NCI-H128 (cell line): Measurements from ENCODE around the gene PARD3.

ENCODE experiments used
- DNase-seq: peaks from one replicate; lab custom pipeline; 2025; ENCODE audit not compliant: unreplicated experiment; lab: John Stamatoyannopoulos, UW

Gene PARD3

DNA sequence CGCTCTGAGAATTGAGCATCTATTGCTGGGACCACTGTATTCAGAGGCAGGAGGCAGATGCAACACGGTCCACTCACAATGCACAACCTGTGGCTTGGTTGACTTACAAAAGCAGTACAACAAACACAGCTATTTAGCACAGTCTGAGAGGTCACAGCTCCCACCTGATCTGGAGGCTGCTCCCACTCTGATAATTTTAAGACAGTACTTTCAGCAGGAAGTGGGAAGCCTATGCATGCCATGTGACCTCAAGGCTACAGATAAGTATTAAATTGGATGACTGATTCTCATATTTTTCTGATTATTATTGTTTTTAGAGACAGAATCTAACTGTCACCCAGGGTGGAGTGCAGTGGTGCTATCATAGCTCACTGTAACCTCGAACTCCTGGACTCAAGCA is 659.3 kb downstream of the PARD3 start:
- DNase-seq = no peak

DNA sequence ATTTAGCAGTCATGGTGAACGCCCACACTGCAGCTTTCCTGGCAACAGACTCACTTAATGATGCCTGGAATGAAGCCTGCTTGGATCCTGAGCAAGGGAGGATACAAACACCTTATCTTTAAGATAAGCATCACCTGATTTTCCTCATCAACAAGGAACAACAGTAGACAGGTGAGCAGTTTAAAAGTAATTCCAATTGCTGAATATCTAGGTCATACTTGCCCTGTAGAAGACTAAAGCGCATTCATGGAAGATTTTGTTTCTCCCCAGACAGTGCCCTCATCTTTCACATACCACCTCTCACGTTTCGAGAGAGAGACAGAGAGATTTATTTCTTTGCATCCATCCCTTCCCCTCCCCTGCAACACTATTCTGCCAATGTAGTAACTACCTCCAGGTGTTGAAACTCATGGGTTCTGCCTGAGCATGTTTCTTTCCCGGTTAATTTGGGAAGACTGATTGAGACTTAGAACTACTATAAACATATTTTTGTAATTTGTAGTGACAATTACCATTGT is 660.7 kb downstream of the PARD3 start:
- DNase-seq = no peak

DNA sequence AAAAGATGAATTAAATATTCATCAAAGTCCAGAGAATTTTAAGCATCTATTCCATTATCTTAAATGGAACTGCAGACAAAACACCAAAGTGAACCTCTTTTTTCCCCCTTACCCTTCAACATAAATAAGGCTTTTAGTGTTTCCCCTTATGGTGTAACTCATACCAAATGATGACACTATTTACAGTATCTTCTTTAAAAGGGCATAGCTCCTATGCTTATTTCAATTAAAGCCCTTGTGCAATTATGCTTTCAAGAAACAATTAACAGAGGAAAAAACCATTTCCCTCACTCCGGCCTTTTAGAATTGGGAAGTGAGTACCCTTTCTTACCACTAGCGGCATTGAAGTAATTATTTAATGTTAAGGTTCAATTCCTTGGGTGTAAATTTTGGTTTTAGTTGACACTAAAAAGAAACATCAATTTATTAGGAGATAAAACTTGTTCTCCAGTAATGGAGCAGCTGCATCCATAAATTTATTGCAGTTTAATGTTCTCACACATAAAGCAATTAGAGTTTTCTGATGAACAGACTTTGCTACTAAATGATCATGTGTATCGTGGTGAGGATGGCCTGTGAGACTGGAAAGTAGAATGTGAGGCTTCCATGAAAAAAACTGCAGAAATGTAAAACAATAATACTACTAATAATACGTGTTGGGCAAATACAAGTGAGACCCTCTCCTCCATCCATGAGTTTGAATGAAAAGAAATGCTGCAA is 661.3 kb downstream of the PARD3 start:
- no peak for DNase-seq

DNA sequence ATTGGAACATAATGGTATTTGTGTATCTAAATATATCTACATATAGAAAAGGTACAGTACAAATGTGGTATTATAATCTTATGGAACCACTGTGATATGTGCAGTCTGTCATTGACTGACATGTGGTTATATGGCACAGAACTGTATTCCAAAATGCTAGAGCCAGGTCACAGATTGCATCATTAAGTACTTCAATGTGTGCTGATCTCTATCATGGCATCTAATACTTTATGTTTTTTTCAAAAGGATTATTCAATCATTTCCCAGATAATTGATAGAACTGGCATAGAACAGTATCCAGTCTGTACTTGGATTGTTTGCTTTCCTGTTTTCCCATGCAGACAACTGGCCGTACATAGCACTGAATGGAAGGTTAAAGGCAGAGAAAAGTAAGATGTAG is 662.7 kb downstream of the PARD3 start:
- no peak for DNase-seq

DNA sequence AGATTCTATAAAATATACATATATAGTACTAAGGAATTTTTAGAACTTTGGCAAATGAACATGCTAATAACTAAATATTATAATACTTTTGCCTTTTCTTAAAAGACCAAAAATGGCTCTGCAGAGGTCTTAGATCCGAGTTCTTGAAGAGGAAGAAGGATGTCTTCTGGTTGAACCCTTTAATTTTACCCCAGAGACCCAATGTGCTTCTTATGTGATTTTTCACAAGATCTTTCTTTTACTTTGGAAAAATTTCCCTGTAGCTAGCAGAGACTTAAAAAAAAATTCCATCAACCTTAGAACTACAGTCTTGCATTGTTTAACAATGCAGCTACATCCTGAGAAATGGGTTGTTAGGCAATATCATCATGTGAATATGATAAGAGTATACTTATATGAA is 663.2 kb downstream of the PARD3 start:
- no peak for DNase-seq

DNA sequence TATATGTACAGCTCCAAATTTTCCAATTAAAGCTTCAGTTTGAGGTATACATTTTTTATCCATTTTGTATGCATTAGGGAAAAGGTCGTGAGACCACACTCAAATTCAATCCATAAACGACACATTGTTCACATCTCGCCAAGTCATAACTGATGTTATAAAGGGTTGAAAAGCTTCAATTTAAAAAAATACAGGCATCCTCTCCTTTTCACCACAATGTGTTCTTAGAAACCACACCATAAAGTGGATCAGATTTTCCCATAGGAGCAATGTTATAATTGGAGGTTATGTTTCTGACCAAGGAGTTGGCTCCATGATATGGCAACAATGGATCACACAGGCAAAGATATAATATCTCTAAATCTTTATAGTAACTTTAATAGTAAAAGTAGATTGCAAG is 663.6 kb downstream of the PARD3 start:
- no peak for DNase-seq

DNA sequence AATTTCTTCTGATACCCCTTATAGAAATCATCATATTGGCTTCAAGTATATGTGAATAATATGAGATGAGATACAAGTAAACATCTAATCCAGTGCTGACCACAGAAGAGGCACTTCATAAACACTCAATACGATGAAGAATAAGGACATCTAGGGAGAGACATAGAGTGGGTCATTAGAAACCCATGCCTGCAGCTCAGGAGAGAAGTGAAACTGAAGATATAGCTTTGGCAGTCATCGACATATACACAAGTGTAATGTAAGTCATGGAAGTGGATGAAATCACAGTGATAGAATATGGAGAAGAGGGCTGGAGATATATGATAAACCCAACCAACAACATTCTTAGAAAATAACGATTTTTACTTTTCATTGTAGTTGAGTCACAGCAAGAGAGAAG is 665.0 kb downstream of the PARD3 start:
- no peak for DNase-seq

DNA sequence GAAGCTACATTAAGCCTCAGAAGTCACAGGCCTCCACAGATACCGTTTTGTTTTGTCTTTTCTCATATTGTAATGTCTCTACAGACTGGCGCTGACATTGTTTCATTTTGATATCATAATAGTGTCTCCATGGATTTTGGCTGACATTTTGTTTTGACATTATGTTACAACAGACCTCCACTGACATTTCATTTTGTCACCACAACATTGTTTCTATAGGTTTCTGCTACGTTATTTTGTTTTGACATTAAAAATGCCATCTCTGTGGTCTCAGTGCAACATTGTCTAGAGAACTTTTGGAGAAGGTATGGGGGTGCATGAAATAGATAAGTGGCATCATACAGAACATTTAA is 666.8 kb downstream of the PARD3 start:
- DNase-seq = no peak

DNA sequence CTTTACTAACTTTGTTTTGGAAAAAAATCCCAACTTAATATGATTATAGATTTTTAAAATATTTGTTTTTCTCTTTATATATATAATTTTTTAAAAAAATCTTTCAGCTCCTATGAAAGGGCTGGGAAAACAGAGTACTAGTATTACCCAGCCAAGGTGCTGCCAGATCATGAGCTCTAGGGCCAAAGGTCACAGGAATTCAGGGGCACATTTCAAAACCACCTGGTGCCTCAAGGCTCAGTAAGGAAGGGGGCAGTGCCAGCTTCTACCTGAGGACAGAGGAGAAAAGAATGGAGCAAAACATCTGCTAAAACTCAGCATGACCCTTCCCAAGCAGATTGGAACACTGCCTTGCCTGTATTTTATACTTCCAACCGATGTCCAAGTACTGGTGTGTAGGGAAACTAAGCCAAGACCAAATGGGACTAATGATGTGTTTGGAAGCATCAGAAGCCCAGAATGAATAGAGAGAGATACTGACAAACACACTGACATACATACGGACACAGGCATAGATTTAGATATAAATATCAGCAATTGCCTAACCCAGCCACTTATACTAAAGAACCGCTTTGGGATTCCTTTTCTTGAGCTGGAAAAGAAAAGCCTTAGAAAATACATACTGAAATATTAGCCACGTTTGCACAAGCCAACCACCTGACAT is 667.3 kb downstream of the PARD3 start:
- DNase-seq = no peak

DNA sequence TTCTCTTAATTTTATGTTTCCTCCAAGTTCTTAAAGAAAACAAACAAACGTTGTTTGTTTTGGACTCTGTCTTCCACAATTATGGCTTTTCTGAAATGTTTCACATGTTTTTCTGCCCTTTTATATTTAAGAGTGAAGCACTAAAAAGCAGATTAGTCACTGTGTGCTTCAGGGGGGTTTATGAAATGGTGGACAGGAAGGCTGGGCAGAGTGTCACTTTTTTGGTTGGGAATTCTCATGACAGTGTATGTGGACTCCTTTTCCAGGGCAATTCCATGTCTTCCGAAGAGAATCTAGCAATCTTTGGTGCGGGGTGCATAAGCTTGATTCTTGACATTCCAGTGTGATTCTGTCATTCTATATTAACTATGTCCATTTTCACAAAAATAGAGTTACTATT is 669.4 kb downstream of the PARD3 start:
- DNase-seq = no peak

DNA sequence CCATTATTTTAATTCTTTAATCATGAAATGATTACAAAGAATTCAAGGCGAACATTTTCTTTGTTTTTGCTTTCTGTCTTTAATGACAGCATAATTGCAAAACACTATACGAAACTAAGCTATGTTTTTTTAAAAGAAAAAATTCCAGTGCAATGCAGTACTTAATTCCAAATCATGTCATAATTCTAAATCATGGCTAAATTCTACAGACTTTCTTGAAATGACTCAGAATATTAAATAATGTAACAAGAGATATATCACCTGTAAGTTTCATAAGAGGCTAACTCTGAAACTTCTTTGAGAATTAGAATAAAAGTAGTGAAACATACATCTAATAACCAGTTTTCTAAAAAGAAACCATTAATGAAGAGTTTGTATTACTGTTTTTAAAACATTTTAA is 671.6 kb downstream of the PARD3 start:
- no peak for DNase-seq

DNA sequence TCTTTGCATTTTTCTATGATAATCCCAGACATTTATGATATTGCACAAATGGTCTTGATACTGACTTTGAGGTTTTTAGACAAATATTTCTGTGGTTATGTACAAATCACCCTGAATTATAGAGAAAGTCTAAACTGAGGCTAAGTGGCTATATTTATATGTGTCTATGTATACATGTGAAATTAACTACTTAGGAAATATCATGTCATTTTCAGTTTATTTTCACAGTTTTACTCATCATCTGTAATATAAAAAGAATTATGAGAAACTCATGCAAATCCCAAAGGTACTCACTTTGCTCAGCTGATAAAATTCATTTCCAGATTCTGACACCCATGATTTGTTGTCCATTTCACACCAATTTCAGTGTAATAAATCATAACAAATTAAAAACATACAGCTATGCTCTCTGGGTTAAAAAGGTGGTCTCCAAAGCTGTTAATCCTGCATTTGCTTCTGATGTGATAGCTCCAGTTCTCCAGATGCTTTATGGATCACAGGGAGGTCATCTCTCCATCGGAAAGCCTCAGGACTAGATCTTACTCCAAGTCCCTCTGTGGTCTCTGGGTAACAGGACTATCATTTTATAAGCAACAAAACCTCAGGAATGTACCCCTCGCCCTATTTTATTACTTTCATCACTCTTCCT is 673.9 kb downstream of the PARD3 start:
- DNase-seq = no peak

DNA sequence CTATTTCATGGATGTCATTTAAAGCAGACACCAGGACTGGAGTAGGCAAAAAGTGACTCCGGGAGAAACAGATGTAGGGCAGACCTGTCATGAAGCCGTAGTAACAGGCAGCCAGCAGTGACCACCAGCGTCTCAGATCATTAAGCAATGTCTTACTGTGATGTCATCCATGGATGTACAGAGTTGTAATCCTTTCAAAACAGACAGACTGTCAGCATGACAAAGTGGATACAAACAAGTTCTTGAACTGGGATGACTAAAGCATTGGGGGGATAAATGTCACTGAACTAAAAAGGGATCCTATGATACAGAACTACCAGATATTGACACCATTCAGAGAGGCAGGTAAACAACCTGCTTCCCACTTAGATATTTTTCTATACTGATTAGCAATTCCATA is 675.5 kb downstream of the PARD3 start:
- DNase-seq = no peak

DNA sequence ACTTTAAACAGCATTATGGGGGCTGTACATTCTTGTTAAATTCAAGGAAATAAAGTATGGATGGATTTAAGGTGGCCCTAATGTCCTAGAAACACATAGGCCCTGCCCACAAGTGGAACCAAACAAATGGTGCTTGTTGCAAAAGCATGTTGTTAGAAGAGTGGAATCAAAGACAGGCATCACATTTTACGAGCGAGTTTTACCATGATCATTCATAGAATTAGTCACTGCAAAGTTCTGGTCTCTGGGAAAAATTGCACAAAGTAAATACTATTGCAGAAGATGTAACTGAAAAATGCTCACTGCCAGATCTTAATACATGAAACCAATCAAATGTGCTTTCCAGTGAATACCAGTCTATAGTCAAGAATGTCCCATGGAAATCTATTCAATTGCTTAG is 677.1 kb downstream of the PARD3 start:
- no peak for DNase-seq

DNA sequence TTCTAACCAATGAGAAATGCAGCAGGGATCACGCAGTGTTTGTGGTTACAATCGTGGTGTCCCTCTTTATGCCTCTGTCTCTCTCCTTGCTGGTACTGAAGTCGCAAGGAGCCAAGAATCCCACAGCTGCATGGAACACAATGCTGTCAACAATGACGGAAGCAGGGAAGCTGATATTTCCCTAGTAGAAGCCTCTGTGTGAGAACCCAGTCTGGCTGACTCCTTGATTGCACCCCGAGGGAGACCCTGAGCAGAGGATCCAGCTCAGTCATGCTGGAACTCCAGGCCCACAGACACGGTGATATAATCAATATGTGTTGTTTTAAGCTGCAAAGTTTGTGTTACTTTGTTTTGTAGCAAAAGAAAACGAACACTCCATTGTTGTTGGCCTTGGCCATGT is 677.9 kb downstream of the PARD3 start:
- DNase-seq = no peak

DNA sequence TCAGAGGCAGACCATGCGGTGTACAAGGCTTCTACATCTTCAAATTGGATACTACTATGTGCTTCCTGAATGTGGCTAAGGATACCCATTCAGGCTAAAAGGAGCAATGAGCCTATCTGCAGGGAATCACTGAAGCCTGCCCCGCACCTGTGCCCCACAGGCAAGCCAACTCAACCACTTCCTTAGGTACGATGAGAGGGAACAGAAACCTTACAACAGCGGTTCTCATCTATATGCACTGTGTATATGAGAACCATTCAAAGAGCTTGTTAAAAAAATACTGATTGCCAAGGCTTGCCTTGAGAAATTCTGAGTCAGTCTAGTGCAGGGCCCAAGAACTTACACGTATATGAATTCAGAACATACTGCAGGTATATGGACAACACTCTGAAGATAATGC is 679.6 kb downstream of the PARD3 start:
- DNase-seq = no peak

DNA sequence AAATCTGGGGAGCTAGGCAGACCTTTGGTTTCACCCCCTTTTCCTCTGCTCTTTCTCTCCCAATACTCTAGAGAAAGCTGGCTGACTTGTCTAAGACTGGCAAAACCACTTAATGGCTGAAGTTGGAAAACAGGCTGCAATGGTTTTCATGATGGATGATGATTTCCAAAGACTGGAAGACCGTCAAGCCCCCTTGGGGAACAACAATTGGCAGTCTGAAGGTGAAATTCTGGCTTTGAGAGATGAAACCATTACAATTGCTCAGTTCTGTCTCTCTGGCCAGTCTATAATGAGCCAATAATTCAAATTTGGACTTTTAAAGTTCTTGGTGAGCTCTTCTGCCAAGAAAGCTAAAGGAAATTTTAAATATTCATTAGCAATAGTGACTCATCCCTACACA is 680.5 kb downstream of the PARD3 start:
- DNase-seq = no peak

DNA sequence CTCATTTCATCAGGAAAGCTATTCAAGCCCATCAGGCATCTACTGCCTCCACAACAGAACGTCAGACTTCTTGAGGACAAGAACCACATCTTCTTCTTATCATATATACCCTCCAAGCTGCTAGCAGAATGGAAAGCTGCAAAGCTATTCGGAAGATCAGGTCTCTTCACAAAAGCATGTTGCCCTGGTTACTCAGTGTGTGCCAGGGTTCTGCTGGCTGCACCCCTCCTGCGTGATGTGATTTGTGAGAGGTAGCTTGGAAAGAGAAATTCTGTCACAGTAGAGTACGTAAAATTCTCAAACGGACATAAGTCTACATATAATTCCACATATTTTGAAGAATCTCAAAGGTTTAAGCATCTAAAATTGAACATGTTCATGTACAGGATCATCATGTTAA is 681.7 kb downstream of the PARD3 start:
- DNase-seq = no peak

DNA sequence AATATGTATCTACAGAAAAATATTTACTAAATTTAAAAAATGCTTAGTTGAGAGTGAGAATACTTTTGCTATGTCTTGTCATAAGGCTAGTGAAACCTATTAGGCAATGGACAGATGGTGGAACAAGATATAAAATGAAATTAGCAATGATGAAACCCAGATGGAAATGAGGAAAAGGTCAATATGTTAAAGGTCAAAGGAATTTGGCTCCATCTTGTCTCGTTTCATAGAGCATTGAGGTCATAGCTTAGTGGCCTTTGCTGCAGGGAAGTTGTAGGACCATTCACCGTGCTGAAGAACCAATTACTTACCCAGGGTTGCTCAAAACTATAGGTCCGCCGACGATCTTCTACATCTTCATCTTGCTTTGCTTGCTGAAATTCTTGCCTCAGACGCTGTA is 683.9 kb downstream of the PARD3 start:
- DNase-seq = no peak

DNA sequence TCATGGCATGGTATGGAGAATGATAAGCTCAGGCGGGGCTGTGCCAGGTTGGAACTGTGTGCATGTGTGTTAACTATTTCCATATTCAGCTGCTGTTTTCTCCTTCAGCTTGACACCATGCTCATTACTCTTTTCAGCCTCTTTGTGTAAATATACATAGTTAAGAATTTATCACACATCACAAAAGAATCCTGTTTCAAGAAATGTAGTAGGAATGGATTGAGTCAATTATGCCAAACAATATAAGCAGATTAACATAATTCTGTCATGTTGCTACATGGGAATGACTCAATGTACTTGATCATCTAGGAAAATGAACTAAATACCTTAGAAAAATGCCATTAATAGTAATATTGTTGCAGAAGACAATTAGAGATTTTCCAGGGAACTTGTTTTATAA is 687.4 kb downstream of the PARD3 start:
- no peak for DNase-seq

DNA sequence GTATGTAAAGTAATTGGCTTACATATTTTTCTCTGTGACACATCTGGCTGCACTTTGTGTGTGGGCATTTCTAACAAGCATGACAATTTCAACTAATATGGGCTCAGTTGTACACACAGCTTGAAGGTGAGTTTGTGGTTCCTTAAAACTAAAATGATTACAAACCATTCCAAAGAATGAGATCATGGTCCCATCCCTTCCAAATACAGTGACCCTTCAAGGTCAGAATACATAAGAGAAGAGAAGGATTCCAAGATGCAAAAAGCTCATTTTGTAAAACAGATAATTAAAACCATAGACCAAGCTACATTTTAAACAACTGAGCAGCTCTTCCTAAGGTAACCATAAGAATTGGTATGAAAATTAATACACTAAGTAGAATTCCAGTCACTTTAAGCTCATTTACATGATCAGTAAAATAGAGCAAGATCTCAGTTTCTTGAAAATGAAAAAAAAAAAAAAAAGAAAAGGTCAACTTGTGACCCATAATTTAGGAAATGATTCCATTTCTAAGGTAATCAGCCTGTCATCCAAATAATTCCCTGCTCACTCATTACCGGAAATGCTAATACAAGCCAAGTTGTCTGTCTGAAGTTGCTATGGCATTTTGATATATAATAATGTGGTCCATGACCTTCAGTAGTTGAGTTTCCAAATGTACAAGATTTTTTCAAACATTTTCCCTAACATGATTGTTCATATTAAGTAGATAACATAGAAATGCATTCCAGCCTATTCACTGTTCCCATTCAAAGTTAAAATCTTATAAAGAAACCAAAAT is 688.5 kb downstream of the PARD3 start:
- no peak for DNase-seq

DNA sequence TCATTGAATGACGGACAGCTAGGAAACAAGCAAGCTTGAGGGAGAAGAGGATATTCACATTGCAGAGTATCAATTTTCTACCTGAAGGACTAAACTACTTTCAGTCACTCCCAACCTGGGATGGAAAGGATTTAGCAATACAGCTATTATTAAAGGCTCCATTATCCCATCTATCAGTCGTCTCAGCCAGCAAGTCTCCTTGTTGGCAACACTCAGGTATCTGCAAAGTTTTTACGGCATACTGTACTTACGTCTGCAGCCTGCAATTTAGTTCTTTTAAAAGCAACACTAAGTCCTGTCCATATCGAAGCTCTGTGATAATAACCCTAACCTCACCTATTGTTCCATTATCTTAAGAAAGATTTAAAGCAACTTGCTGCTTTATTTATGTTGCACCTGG is 689.4 kb downstream of the PARD3 start:
- no peak for DNase-seq
